ENCODE measurements around the gene SPTBN5.

The SPTBN5 gene

DNA sequence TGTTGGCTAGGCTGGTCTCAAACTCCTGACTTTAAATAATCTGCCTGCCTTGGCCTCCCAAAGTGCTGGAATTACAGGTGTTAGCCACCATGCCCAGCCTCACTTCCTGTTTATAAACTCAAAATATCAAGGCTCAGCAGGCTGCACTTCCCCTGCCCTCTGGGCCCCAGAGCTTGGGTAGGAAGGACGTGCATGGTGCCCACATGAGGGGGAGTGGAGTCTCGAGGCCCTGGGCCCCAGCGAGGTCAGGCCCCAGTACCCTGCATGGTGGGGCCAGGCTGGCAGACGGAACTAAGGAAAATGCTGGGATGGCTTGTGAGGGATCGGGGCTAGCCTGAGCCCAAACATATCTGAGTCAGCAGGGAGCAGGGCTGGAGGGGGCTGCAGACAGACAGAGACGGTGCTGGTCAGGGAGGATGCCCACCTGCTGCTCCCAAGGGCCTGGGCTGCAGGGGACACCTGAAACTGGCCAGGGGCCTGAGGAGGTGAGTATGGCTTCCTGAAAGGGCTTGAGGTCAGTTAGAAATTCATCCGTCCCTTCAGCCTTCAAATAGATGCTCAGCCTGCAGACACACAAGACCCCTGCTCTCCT, 5.1 kb downstream of the SPTBN5 start:
- Mint-ChIP-seq H3K27me3 (ENCODE audit: low read depth, poor library complexity) (peaks cover 28% of the 10 kb centered on the region), H3K27ac (no peak overlapping the region), H3K4me1 (peaks cover 17% of the 10 kb centered on the region), H3K9me3 (no peaks in the 10 kb centered on the region), H3K36me3 (ENCODE audit: low read depth) (no peaks in the 10 kb centered on the region), H3K4me3 (no peak overlapping the region)
- DNase-seq = no peak
- TF ChIP-seq, protein P1, sequence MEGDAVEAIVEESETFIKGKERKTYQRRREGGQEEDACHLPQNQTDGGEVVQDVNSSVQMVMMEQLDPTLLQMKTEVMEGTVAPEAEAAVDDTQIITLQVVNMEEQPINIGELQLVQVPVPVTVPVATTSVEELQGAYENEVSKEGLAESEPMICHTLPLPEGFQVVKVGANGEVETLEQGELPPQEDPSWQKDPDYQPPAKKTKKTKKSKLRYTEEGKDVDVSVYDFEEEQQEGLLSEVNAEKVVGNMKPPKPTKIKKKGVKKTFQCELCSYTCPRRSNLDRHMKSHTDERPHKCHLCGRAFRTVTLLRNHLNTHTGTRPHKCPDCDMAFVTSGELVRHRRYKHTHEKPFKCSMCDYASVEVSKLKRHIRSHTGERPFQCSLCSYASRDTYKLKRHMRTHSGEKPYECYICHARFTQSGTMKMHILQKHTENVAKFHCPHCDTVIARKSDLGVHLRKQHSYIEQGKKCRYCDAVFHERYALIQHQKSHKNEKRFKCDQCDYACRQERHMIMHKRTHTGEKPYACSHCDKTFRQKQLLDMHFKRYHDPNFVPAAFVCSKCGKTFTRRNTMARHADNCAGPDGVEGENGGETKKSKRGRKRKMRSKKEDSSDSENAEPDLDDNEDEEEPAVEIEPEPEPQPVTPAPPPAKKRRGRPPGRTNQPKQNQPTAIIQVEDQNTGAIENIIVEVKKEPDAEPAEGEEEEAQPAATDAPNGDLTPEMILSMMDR (IDR thresholded peaks at IDR 0.05) = no peak

DNA sequence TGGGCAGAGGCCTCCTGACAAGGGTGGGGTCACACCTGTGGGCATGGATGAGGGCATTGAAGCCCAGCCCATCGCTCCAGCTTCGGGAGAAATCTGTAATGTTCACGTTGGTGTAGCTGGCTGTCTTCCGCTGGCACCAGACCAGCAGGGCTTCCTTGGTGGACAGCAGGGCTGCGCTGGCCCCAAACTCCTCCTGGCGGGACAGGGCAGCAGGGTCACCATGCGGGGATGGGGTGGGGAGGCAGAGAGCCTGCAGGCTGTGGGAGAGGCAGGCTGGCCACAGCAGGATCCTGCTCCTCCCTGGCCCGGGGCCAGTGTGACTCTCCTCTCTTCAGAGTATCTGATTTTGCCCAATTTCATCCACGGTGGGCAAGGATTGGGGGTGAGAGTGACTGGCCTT, 6.0 kb downstream of the SPTBN5 start:
- no peak for DNase-seq
- no peak overlapping the region for H3K27ac Mint-ChIP-seq
- TF ChIP-seq, protein P1 (IDR thresholded peaks at IDR 0.05) = no peak
- peaks cover 35% of the 10 kb centered on the region for H3K27me3 Mint-ChIP-seq (ENCODE audit: low read depth, poor library complexity)
- H3K4me1 Mint-ChIP-seq = peaks cover 17% of the 10 kb centered on the region
- H3K36me3 Mint-ChIP-seq (ENCODE audit: low read depth) = no peaks in the 10 kb centered on the region
- no peaks in the 10 kb centered on the region for H3K9me3 Mint-ChIP-seq
- no peak overlapping the region for H3K4me3 Mint-ChIP-seq

DNA sequence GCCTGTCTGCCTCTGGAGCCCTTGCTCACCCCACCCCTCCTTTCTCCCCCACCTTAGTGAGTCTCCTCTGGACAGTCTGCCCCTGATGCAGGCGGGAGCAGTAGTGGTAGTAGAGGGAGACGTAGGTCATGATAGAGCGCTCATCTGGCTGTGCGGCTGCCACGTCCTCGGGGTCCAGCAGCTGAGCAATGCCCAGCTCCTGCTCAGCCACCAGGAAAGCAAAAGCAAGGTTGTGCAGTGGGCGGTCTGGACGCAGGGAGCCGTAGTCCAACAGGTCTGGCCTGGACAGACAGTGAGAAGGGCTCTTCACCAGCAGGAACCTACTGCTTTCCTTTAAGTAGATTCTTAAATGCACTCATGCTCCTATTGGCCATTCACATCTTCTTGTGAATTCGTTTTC, 6.7 kb downstream of the SPTBN5 start:
- H3K9me3 Mint-ChIP-seq = no peaks in the 10 kb centered on the region
- no peak for DNase-seq
- H3K27me3 Mint-ChIP-seq (ENCODE audit: low read depth, poor library complexity) = peaks cover 39% of the 10 kb centered on the region
- H3K27ac Mint-ChIP-seq = no peak overlapping the region
- no peaks in the 10 kb centered on the region for H3K36me3 Mint-ChIP-seq (ENCODE audit: low read depth)
- TF ChIP-seq, protein P1 (IDR thresholded peaks at IDR 0.05) = no peak
- peaks cover 16% of the 10 kb centered on the region for H3K4me1 Mint-ChIP-seq
- H3K4me3 Mint-ChIP-seq = no peak overlapping the region

DNA sequence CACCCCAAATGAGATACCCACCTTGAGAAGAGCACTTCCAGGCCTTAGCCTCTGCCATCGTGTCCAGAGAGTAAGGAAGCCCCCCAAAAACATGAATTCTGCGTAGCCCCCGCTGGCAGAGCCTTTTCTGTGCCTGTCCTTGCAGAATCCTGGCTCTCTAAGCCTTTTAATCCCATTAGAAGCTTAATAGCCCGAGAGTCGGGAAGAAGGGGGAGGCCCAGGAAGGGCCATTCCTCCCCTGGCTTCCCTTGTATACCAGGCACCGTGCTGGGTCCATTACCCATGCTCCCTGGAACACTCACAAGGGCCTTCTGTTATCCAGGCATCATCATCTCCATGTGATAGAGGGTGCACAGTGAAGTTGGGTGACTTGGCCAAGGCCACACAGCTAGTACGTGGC, 7.1 kb downstream of the SPTBN5 start:
- Mint-ChIP-seq H3K4me3 (no peak overlapping the region), H3K4me1 (peaks cover 16% of the 10 kb centered on the region), H3K27ac (no peak overlapping the region), H3K36me3 (ENCODE audit: low read depth) (no peaks in the 10 kb centered on the region), H3K27me3 (ENCODE audit: low read depth, poor library complexity) (peaks cover 39% of the 10 kb centered on the region), H3K9me3 (no peaks in the 10 kb centered on the region)
- TF ChIP-seq, protein P1 (IDR thresholded peaks at IDR 0.05) = no peak
- DNase-seq = no peak

DNA sequence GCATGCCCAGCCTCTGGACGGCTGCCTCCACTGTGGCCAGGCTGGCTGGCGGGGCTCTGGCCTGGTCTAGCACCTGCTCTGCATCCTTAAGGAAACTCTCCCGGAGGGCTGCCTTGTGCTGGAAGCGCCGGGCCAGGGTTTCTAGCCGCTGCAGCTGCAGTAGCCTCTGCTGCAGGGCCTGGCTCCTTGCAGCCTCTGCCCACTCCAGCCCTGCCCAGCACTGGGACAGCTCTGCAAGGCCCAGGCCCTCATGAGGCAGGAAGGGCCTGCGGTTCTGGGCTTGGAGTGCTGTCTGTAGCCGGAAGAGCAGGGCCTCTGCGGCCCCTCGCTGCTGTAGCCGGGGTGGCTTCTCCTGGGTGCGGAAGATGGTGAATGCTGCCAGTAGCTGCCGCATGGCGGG, 8.0 kb downstream of the SPTBN5 start:
- TF ChIP-seq, protein P1 (IDR thresholded peaks at IDR 0.05) = no peak
- H3K4me3 Mint-ChIP-seq = no peak overlapping the region
- H3K36me3 Mint-ChIP-seq (ENCODE audit: low read depth) = no peaks in the 10 kb centered on the region
- H3K9me3 Mint-ChIP-seq = no peaks in the 10 kb centered on the region
- H3K4me1 Mint-ChIP-seq = peaks cover 22% of the 10 kb centered on the region
- peaks cover 39% of the 10 kb centered on the region for H3K27me3 Mint-ChIP-seq (ENCODE audit: low read depth, poor library complexity)
- no peak overlapping the region for H3K27ac Mint-ChIP-seq
- no peak for DNase-seq

DNA sequence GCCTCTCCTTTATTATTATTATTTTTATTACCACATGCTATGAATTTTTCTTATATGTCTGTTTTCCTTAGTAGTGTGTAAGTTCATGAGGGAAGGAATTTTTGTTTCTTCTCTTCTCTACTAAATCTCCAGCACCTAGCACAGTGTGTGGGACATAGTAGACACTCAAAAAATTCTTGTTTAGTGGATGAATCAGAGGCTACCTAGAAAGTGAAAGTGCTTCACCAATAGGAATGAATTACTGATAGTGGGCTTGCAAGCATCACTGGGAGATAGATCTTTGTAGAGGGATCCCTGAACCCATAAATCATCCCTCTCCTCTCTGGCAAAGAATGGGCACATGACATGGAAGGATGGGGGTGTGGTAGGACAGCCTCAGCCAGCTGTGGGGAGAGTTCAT, 8.5 kb downstream of the SPTBN5 start:
- H3K27me3 Mint-ChIP-seq (ENCODE audit: low read depth, poor library complexity) = peaks cover 43% of the 10 kb centered on the region
- H3K9me3 Mint-ChIP-seq = no peaks in the 10 kb centered on the region
- no peaks in the 10 kb centered on the region for H3K36me3 Mint-ChIP-seq (ENCODE audit: low read depth)
- H3K27ac Mint-ChIP-seq = no peak overlapping the region
- H3K4me1 Mint-ChIP-seq = peaks cover 22% of the 10 kb centered on the region
- TF ChIP-seq, protein P1 (IDR thresholded peaks at IDR 0.05) = no peak
- no peak for DNase-seq
- H3K4me3 Mint-ChIP-seq = no peak overlapping the region
